Measurements from ENCODE around the gene NOL8.
A peak's percentile ranks its signal among the peaks of the same experiment; 100 is the strongest.

NOL8 gene

GRCh38 chr9:92332577-92333281 is 7.6 kb upstream of the NOL8 start:
- Histone ChIP-seq H3K79me2 (ENCODE audit: low read length) (peaks cover 27% of the 10 kb centered on the region), H3K9me3 (ENCODE audit: insufficient read depth, low read length) (no peaks in the 10 kb centered on the region), H3K4me3 (ENCODE audit: low read length) (no peak overlapping the region), H4K20me1 (ENCODE audit: insufficient read depth, low read length) (no peaks in the 10 kb centered on the region), H3K27ac (ENCODE audit: low read length) (no peak overlapping the region), H3K4me1 (ENCODE audit: low read length) (peaks cover 13% of the 10 kb centered on the region), H2AFZ (ENCODE audit: low read depth, low read length) (no peak overlapping the region), H3K36me3 (replicated peaks; ENCODE audit: low read depth, low read length) (peaks cover 20% of the 10 kb centered on the region), H3K27me3 (ENCODE audit: low read depth, low read length) (no peaks in the 10 kb centered on the region), H3K4me2 (ENCODE audit: low read length) (no peak overlapping the region), H3K9ac (ENCODE audit: low read length) (no peak overlapping the region)
- TF ChIP-seq EZH2phosphoT487 (IDR thresholded peaks at IDR 0.05; ENCODE audit: low read depth) (no peak), CTCF (IDR thresholded peaks at IDR 0.05; ENCODE audit: low read depth, low read length) (no peak)

- Histone ChIP-seq H3K4me1 (ENCODE audit: low read length) (peaks cover 21% of the 10 kb centered on the region), H2AFZ (ENCODE audit: low read depth, low read length) (no peak overlapping the region), H3K9me3 (ENCODE audit: insufficient read depth, low read length) (no peaks in the 10 kb centered on the region), H3K4me2 (ENCODE audit: low read length) (no peak overlapping the region), H3K79me2 (ENCODE audit: low read length) (peaks cover 66% of the 10 kb centered on the region), H3K9ac (ENCODE audit: low read length) (no peak overlapping the region), H4K20me1 (ENCODE audit: insufficient read depth, low read length) (no peaks in the 10 kb centered on the region), H3K27ac (ENCODE audit: low read length) (no peak overlapping the region), H3K27me3 (ENCODE audit: low read depth, low read length) (no peaks in the 10 kb centered on the region), H3K36me3 (replicated peaks; ENCODE audit: low read depth, low read length) (peaks cover 2% of the 10 kb centered on the region), H3K4me3 (ENCODE audit: low read length) (no peak overlapping the region)
- TF ChIP-seq CTCF (IDR thresholded peaks at IDR 0.05; ENCODE audit: low read depth, low read length), result no peak
- no peak for TF ChIP-seq EZH2phosphoT487 (IDR thresholded peaks at IDR 0.05; ENCODE audit: low read depth)
These were observed 3.1 kb upstream of the NOL8 start for GRCh38 chr9:92328225-92328624.

- TF ChIP-seq EZH2phosphoT487 (IDR thresholded peaks at IDR 0.05; ENCODE audit: low read depth) (no peak), CTCF (IDR thresholded peaks at IDR 0.05; ENCODE audit: low read depth, low read length) (no peak)
- Histone ChIP-seq H2AFZ (ENCODE audit: low read depth, low read length) (no peak overlapping the region), H3K4me3 (ENCODE audit: low read length) (peak overlapping the region; percentile 97), H3K27ac (ENCODE audit: low read length) (no peak overlapping the region), H3K27me3 (ENCODE audit: low read depth, low read length) (no peaks in the 10 kb centered on the region), H3K4me1 (ENCODE audit: low read length) (peaks cover 21% of the 10 kb centered on the region), H3K9ac (ENCODE audit: low read length) (peak overlapping the region; percentile 92; the same call in 1 of the 2 replicates), H4K20me1 (ENCODE audit: insufficient read depth, low read length) (no peaks in the 10 kb centered on the region), H3K79me2 (ENCODE audit: low read length) (peaks cover 72% of the 10 kb centered on the region), H3K9me3 (ENCODE audit: insufficient read depth, low read length) (no peaks in the 10 kb centered on the region), H3K4me2 (ENCODE audit: low read length) (peak overlapping the region; percentile 88), H3K36me3 (replicated peaks; ENCODE audit: low read depth, low read length) (peaks cover 9% of the 10 kb centered on the region)
These were observed 2.2 kb upstream of the NOL8 start for GRCh38 chr9:92327283-92327850.

GRCh38 chr9:92325991-92326500 is 896 bp upstream of the NOL8 start:
- TF ChIP-seq EZH2phosphoT487 (IDR thresholded peaks at IDR 0.05; ENCODE audit: low read depth) (no peak), CTCF (IDR thresholded peaks at IDR 0.05; ENCODE audit: low read depth, low read length) (no peak)
- peaks cover 72% of the 10 kb centered on the region for H3K79me2 ChIP-seq (ENCODE audit: low read length)
- no peaks in the 10 kb centered on the region for H3K27me3 ChIP-seq (ENCODE audit: low read depth, low read length)
- peaks cover 12% of the 10 kb centered on the region for H3K36me3 ChIP-seq (replicated peaks; ENCODE audit: low read depth, low read length)
- H4K20me1 ChIP-seq (ENCODE audit: insufficient read depth, low read length), result no peaks in the 10 kb centered on the region
- H2AFZ ChIP-seq (ENCODE audit: low read depth, low read length), result peak overlapping the region; percentile 98
- peak overlapping the region; percentile 76; the same call in 1 of the 2 replicates for H3K27ac ChIP-seq (ENCODE audit: low read length)
- H3K9ac ChIP-seq (ENCODE audit: low read length), result peak overlapping the region; percentile 92
- H3K4me3 ChIP-seq (ENCODE audit: low read length), result peak overlapping the region; percentile 97
- peak overlapping the region; percentile 88 for H3K4me2 ChIP-seq (ENCODE audit: low read length)
- no peaks in the 10 kb centered on the region for H3K9me3 ChIP-seq (ENCODE audit: insufficient read depth, low read length)
- peaks cover 21% of the 10 kb centered on the region for H3K4me1 ChIP-seq (ENCODE audit: low read length)
